GM12865 (cell line): ENCODE data around the gene PTPRM.

Source experiments
- DNase-seq: peaks from one replicate; pipeline ENCODE4 v3.0.0; 2010; ENCODE audit warnings: low read depth
- H3K4me3 ChIP-seq: 2 replicates; pipeline ENCODE4 v1.5.1; 2011; ENCODE audit warnings: mild to moderate bottlenecking, low read depth, low read length, control low read depth
- TF ChIP-seq, protein P1 (sequence below): IDR thresholded peaks from 2 replicates; pipeline ENCODE4 v1.5.1; 2011; ENCODE audit warnings: low read length, control low read depth, low read depth, inconsistent platforms; ENCODE audit not compliant: insufficient read depth; ENCODE audit errors: missing control alignments

The PTPRM gene

DNA sequence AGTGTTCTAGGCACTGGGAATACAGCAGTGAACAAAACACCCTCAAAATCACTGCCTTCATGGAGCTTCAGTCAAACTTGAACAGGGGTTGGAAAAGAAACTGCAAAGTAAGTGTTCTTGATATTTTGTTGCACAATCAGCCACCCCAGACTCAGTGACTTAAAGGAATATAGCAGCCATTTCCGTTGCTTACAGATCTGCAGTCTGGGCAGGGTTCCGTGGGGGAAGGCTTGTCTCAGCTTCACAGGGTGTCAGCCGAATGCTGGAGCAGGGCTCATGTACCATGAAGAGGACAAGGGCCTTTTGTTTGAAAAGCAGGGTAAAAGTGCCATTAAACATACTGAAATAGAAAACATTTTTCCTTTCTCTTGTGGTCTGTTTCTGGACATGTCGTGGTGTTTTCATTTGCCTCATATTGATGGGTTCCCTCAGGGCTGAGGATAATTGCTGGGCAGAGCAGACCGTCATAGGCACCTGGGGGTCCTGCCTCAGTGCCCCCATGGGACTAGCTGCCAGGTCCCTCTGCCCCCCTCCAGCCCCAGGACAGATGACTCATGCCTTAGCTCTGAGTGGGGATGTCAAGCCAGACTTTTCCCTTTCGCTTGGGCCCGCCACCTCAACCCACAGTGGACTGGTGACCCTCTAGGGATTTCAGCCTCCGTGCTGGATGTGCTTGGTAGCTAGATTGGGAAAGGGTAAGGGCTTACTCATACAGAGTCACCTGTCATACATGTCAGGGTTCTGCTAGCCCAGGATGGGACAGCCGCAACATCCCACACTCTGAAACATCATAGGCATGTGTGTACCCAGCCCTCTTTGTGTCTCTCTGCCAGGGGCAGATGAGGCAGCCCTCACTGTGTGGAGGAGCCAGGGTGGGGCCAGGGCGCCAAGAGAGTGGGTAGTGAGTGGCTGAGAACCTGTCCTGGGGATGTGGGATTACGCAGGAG lies 96.5 kb downstream of the PTPRM start:
- no peak for DNase-seq
- TF ChIP-seq, protein P1, sequence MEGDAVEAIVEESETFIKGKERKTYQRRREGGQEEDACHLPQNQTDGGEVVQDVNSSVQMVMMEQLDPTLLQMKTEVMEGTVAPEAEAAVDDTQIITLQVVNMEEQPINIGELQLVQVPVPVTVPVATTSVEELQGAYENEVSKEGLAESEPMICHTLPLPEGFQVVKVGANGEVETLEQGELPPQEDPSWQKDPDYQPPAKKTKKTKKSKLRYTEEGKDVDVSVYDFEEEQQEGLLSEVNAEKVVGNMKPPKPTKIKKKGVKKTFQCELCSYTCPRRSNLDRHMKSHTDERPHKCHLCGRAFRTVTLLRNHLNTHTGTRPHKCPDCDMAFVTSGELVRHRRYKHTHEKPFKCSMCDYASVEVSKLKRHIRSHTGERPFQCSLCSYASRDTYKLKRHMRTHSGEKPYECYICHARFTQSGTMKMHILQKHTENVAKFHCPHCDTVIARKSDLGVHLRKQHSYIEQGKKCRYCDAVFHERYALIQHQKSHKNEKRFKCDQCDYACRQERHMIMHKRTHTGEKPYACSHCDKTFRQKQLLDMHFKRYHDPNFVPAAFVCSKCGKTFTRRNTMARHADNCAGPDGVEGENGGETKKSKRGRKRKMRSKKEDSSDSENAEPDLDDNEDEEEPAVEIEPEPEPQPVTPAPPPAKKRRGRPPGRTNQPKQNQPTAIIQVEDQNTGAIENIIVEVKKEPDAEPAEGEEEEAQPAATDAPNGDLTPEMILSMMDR = no peak

DNA sequence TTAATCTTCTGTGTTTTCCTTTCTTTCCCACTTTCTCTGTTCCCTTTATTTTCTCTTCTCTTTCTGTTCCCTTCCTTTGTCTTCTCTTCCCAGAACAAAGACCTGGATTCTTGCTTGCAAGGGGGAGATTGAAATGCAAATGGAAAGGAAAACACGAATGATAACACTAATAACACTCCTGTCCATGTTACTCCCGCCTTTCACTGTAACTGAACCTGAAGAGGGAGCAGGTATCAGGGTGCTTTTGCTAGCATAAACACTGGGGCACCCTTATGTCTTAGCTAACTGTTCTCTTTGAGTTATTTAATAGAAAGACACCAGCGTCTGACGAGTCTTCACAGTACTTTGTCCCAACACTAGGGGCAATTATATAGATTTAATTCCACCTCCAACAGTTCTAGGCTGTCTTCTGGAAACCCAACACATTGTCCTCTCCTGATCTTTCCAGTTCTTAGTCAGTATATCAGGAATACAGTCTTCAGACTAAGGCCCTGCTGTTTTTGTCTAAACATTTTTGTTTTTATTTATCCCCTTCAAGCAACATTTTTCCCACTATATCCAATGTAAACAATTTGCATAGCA lies 99.2 kb downstream of the PTPRM start:
- H3K4me3 ChIP-seq = no peak overlapping the region
- DNase-seq = no peak
- TF ChIP-seq, protein P1 = no peak

More for the DNA sequence above, 96.5 kb downstream of the PTPRM start:
- no peak overlapping the region for H3K4me3 ChIP-seq

DNA sequence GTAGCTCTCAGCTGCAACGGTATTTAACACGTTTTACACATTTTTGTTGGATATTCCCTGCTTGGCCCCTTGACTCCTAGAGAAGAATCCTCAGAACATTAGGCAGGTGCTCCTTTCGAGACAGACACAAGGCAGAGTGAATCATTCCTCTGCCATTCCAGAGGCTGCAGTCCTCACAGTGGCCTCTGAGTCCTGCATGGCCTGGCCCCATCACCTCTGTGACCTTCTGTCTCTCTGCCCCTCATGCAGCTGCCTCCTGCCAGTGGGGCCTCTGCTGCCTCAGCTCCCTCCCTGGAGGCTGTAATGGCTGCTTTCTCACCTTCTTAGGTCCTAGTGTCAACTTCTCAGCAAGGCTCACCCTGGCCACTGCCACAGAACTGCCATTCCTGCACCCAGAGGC lies 101.3 kb downstream of the PTPRM start:
- no peak overlapping the region for H3K4me3 ChIP-seq
- TF ChIP-seq, protein P1 = no peak
- DNase-seq = no peak

DNA sequence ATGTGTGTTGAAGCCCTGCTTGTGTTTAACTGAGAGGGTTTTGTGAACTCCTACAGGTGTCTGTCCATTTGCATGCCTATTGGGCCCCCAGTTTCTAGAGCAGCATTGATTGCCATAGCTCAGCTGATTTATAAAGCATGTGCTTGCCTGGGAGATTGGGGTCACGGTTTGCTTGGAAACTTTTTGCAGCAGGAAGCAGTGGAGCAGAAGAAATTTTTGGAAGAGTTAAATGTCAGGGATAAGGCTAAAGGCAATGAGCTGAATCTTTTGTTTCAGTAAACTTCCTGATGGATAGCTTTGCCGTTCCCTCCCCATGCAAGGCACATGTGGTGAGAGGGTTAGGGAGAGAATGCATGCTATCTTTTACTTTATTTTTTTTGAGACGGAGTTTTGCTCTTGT lies 102.2 kb downstream of the PTPRM start:
- TF ChIP-seq, protein P1 = no peak
- H3K4me3 ChIP-seq = no peak overlapping the region
- no peak for DNase-seq

DNA sequence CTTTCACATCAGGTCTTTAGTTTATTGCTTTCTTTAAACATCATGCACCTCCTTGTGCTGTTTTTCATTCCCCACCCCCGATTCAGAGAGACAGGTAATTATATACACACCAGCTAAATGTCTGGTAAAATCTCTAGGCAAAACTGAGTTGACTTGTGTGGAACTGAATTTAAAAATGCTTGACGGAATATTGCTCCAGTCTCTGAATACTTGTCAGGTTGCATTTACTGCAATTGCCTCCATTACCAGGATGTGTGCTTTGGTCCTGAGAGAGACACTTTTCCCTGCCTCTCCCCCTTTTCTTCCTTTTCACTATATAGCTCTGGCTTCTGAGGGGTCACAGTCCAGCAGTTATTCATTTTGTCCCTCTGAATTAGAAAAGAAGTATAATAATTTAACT lies 104.0 kb downstream of the PTPRM start:
- DNase-seq = no peak
- no peak overlapping the region for H3K4me3 ChIP-seq
- TF ChIP-seq, protein P1 = no peak

DNA sequence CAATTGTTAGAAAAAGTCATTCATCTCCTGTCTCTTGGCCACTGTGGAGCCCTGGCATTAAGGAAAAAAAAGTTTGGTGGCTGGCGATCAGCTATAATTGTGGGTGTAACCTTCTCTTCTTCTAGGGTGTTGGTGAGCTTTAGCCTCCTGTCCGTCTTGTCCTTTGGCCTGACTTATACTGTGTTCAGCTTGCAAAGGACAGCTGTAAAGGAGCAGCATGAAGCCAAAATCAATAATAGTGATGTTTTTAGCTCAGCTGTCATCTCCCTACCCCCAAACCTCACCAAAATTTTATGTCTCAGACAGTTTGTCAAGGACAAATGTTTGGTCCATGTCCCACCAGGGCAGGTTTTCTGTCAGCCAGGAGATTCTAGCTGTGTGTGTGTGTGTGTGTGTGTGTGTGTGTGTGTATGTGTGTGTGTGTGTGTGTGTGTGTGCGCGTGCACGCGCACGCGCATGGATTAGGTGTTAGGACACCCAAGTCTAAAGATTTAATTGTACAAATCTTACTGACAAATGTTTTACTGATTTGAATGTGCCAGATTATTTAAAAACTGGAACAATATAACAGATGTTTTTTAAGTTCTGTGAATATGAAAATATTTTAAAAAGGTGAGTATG lies 109.2 kb downstream of the PTPRM start:
- no peak overlapping the region for H3K4me3 ChIP-seq
- TF ChIP-seq, protein P1 = no peak
- no peak for DNase-seq
